Calu3 (cell line): Measurements from ENCODE around the gene RBM33. TPM values are rescaled to one million over a fixed set of nuclear protein-coding genes. Genes with fewer than 3 reads are reported as not detected.

Source experiments
- BruUV-seq: library from RNA; stranded (reverse); fragments of 400-500 nt; replicated peaks from 2 replicates; lab custom pipeline; 2021; lab: Mats Ljungman, UMichigan
- CTCF ChIA-PET: fragments of 300-600 bp; sonication (Branson Sonifier 250); formaldehyde crosslinking; loops from one replicate; lab custom pipeline; 2022; ENCODE audit warnings: antibody characterized with exemption; lab: Charles Lee
- DNase-seq: peaks from one replicate; pipeline ENCODE4 v3.0.0; 2022
- H3K27ac Mint-ChIP-seq: one replicate; pipeline ENCODE4 v1.8.0; 2022; ENCODE audit warnings: mixed read lengths; ENCODE audit not compliant: unreplicated experiment
- H3K27me3 Mint-ChIP-seq: one replicate; pipeline ENCODE4 v1.8.0; 2022; ENCODE audit warnings: mixed read lengths; ENCODE audit not compliant: unreplicated experiment
- H3K36me3 Mint-ChIP-seq: one replicate; pipeline ENCODE4 v1.8.0; 2022; ENCODE audit warnings: mild to moderate bottlenecking, moderate library complexity, mixed read lengths; ENCODE audit not compliant: insufficient read depth, unreplicated experiment
- H3K4me1 Mint-ChIP-seq: one replicate; pipeline ENCODE4 v1.8.0; 2022; ENCODE audit warnings: mild to moderate bottlenecking, low read depth, mixed read lengths; ENCODE audit not compliant: unreplicated experiment
- H3K4me3 Mint-ChIP-seq: one replicate; pipeline ENCODE4 v1.8.0; 2022; ENCODE audit warnings: mild to moderate bottlenecking, low read depth, moderate library complexity, mixed read lengths; ENCODE audit not compliant: unreplicated experiment
- H3K9me3 Mint-ChIP-seq: one replicate; pipeline ENCODE4 v1.8.0; 2022; ENCODE audit warnings: low read depth, mixed read lengths; ENCODE audit not compliant: unreplicated experiment
- intact Hi-C: fragments of 100-400 bp; cut with micrococcal nuclease; formaldehyde crosslinking; loops from one replicate; pipeline ENCODE4 v1.10.0; 2022; ENCODE audit not compliant: unreplicated experiment
- total RNA-seq: library from RNA; stranded (reverse); gene quantifications from 2 replicates; pipeline ENCODE4 v1.2.3, GENCODE V29; 2022
- TF ChIP-seq, protein P1 (sequence below): fragments of 200-600 bp; IDR thresholded peaks from one replicate; pipeline ENCODE4 v1.8.0; 2022; ENCODE audit warnings: antibody characterized with exemption; ENCODE audit not compliant: unreplicated experiment

RBM33 gene
- total RNA-seq, 1 experiment from 2014 or later = 82.9 TPM

DNA sequence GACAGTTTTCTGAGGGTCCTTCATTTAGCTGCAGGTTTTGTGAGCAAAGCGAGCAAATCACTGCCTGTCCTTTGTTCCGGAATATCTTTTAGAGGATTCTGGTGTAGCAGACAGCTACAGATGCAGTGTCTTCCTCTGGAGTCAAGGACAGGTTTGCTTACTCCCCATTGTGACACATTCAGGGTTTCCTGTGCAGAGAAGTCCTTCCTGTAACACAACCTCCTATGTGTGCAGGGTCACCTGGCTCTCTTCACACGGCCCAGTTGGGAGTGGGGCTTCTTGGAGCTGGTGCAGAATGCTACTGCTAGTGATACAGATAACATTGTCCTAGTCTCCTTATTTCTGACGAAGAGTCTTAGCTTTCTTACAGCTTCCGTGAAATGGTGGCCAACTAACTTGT is 47.9 kb downstream of the RBM33 start:
- CTCF ChIA-PET = interaction anchor here (1.2 kb wide), 1 partner anchor 10 kb away, joined by 4 read pairs; no protein-coding TSS in a partner anchor
- Mint-ChIP-seq H3K27me3 (no peaks in the 10 kb centered on the region), H3K36me3 (peaks cover 17% of the 10 kb centered on the region), H3K4me3 (no peak overlapping the region), H3K9me3 (peaks cover 2% of the 10 kb centered on the region), H3K4me1 (peaks cover 27% of the 10 kb centered on the region), H3K27ac (no peak overlapping the region)
- no TSS peak for BruUV-seq
- TF ChIP-seq, protein P1, sequence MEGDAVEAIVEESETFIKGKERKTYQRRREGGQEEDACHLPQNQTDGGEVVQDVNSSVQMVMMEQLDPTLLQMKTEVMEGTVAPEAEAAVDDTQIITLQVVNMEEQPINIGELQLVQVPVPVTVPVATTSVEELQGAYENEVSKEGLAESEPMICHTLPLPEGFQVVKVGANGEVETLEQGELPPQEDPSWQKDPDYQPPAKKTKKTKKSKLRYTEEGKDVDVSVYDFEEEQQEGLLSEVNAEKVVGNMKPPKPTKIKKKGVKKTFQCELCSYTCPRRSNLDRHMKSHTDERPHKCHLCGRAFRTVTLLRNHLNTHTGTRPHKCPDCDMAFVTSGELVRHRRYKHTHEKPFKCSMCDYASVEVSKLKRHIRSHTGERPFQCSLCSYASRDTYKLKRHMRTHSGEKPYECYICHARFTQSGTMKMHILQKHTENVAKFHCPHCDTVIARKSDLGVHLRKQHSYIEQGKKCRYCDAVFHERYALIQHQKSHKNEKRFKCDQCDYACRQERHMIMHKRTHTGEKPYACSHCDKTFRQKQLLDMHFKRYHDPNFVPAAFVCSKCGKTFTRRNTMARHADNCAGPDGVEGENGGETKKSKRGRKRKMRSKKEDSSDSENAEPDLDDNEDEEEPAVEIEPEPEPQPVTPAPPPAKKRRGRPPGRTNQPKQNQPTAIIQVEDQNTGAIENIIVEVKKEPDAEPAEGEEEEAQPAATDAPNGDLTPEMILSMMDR = no peak
- intact Hi-C loops = loop anchor here (5.0 kb wide), 1 partner anchor 40 kb away; no protein-coding TSS in a partner anchor
- DNase-seq = no peak

DNA sequence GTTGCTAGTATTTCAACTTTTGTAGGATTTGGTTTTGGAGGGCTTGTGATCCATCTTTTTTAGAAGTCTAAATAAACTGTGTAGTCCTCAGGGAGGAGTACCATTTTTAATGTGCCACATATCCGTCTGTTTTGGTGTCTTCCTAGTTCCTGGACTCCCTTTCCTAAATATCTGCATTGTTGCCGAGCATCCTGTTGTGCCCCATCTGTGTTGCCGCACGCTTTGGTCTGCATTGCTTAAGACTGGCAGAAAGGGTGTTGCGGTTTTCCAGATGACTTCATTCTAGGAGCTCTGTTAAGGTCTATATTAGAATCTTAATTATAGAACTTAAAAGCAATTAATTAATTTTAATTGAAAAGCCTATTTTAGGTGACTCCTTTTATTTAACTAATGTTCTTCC is 49.4 kb downstream of the RBM33 start:
- peaks cover 29% of the 10 kb centered on the region for H3K4me1 Mint-ChIP-seq
- no peaks in the 10 kb centered on the region for H3K27me3 Mint-ChIP-seq
- CTCF ChIA-PET = interaction anchor here (1.0 kb wide), 1 partner anchor 97 kb away, joined by 3 read pairs; no protein-coding TSS in a partner anchor
- intact Hi-C loops = loop anchor here (5.0 kb wide), 1 partner anchor 42 kb away; no protein-coding TSS in a partner anchor
- H3K27ac Mint-ChIP-seq = no peak overlapping the region
- TF ChIP-seq, protein P1 = no peak
- no peak for DNase-seq
- peaks cover 2% of the 10 kb centered on the region for H3K9me3 Mint-ChIP-seq
- H3K4me3 Mint-ChIP-seq = no peak overlapping the region
- no TSS peak for BruUV-seq
- H3K36me3 Mint-ChIP-seq = peaks cover 26% of the 10 kb centered on the region

DNA sequence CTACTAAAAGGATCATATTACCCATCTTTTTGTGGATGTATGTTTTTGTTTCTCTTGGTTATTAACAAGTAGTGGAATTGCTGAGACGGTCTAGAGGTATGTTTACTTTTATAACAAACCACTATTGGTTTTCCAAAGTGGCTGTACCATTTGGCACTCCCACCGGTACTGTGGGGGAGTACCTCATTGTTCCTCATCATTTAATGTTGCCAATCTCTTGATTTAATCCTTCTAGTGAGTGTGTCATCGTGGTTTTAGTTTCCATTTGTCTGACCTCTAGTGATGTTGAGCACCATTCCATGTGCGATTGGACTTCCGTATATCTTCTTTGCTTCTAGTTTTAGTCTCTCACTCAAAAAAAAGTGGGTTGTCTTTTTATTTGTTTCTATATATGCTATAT is 50.4 kb downstream of the RBM33 start:
- Mint-ChIP-seq H3K4me3 (no peak overlapping the region), H3K9me3 (peaks cover 2% of the 10 kb centered on the region), H3K27me3 (no peaks in the 10 kb centered on the region), H3K27ac (no peak overlapping the region), H3K36me3 (peaks cover 32% of the 10 kb centered on the region), H3K4me1 (peaks cover 32% of the 10 kb centered on the region)
- DNase-seq = no peak
- no TSS peak for BruUV-seq
- CTCF ChIA-PET = no interaction called here
- intact Hi-C loops = loop anchor here (5.0 kb wide), 1 partner anchor 43 kb away; no protein-coding TSS in a partner anchor
- TF ChIP-seq, protein P1 = no peak

DNA sequence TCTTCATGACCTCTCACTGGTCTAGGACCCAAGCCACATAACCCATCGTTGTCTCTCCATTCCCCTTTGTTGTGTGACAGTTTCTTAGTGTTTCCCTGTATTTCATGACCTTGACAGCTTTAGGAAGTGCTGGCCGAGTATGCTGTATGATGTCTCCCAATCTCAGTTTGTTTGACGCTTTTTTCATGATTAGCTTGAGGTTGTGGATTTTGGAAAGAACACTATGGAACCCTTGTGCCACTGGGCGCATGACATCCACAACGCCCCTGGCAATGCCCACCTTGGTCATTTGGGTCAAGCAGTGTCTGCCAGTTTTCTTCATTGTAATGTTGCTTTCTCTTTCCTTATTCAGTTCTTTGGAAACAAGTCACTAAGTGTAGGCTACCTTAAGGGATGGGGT is 52.3 kb downstream of the RBM33 start:
- peaks cover 31% of the 10 kb centered on the region for H3K36me3 Mint-ChIP-seq
- no TSS peak for BruUV-seq
- H3K27ac Mint-ChIP-seq = no peak overlapping the region
- CTCF ChIA-PET = interaction anchor here (0.6 kb wide), 1 partner anchor 167 kb away, joined by 6 read pairs; no protein-coding TSS in a partner anchor
- H3K4me1 Mint-ChIP-seq = peaks cover 29% of the 10 kb centered on the region
- intact Hi-C loops = no loop called here
- TF ChIP-seq, protein P1 = no peak
- no peaks in the 10 kb centered on the region for H3K9me3 Mint-ChIP-seq
- no peak for DNase-seq
- no peaks in the 10 kb centered on the region for H3K27me3 Mint-ChIP-seq
- H3K4me3 Mint-ChIP-seq = no peak overlapping the region
